ENCODE data around the gene FAM81B. TPM values are rescaled to one million over a fixed set of nuclear protein-coding genes. Genes with fewer than 3 reads are reported as not detected.

FAM81B gene
- total RNA-seq, 4 donors from 2014 or later: 0.34 to 5.9 (median 0.51) TPM

DNA sequence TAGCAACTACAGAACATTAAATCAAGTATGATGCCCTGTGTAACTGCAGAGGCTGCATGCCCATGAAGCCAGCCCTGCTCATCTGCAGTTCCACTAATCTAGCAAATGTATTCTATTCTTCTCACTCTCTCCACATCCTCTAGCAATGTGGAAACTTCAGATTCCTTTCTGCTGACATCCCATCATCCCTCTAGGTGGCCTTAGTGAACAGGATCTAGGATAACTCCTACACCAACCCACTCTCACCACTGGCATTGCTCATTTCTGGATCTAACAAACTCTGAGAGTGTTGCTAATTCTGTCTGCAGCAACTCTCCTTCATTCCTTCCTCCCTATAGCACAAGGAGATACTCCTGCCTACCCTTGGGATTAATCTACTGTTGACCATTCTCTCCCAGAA, 80.8 kb downstream of the FAM81B start:
- H3K27ac ChIP-seq: no peak overlapping the region
- H3K4me3 ChIP-seq (replicated peaks in 1 of 3): no peak overlapping the region
- no peak for TF ChIP-seq POLR2A (IDR thresholded peaks at IDR 0.05)
- TF ChIP-seq, protein P1, sequence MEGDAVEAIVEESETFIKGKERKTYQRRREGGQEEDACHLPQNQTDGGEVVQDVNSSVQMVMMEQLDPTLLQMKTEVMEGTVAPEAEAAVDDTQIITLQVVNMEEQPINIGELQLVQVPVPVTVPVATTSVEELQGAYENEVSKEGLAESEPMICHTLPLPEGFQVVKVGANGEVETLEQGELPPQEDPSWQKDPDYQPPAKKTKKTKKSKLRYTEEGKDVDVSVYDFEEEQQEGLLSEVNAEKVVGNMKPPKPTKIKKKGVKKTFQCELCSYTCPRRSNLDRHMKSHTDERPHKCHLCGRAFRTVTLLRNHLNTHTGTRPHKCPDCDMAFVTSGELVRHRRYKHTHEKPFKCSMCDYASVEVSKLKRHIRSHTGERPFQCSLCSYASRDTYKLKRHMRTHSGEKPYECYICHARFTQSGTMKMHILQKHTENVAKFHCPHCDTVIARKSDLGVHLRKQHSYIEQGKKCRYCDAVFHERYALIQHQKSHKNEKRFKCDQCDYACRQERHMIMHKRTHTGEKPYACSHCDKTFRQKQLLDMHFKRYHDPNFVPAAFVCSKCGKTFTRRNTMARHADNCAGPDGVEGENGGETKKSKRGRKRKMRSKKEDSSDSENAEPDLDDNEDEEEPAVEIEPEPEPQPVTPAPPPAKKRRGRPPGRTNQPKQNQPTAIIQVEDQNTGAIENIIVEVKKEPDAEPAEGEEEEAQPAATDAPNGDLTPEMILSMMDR (IDR thresholded peaks at IDR 0.05): no peak
- DNase-seq: no peak
- H3K4me1 ChIP-seq: no peaks in the 10 kb centered on the region
- H3K27me3 ChIP-seq: no peaks in the 10 kb centered on the region
- intact Hi-C loops (cut with DNase I): no loop called here
- peaks cover 0 to 9% of the 10 kb centered on the region in 2 donors for H3K36me3 ChIP-seq
- H3K9me3 ChIP-seq: no peaks in the 10 kb centered on the region

GRCh38 chr5:95484421-95484820, 93.3 kb downstream of the FAM81B start:
- Histone ChIP-seq H3K27ac (no peak overlapping the region), H3K27me3 (no peaks in the 10 kb centered on the region), H3K36me3 (peaks cover 24 to 32% of the 10 kb centered on the region in 2 donors), H3K4me3 (replicated peaks in 1 of 3) (no peak overlapping the region), H3K4me1 (no peaks in the 10 kb centered on the region), H3K9me3 (no peaks in the 10 kb centered on the region)
- WGBS, 2 donors: 95 to 97% methylated on average over 7 of the region's 7 CpGs
- intact Hi-C loops (cut with DNase I): no loop called here
- no peak for DNase-seq
- TF ChIP-seq, protein P1 (IDR thresholded peaks at IDR 0.05): no peak
- TF ChIP-seq POLR2A (IDR thresholded peaks at IDR 0.05): no peak

- Histone ChIP-seq H3K9me3 (no peaks in the 10 kb centered on the region), H3K36me3 (peaks cover 37 to 39% of the 10 kb centered on the region in 2 donors), H3K27me3 (no peaks in the 10 kb centered on the region), H3K4me3 (replicated peaks in 1 of 3) (no peak overlapping the region), H3K27ac (no peak overlapping the region), H3K4me1 (no peaks in the 10 kb centered on the region)
- DNase-seq: peak; percentile 29 to 44
- TF ChIP-seq POLR2A (IDR thresholded peaks at IDR 0.05): no peak
- WGBS, 2 donors: 83% methylated on average over 1 of the region's 2 CpGs
- intact Hi-C loops (cut with DNase I): no loop called here
Observed at GRCh38 chr5:95486191-95486590, 95.0 kb downstream of the FAM81B start.

- no peaks in the 10 kb centered on the region for H3K27me3 ChIP-seq
- no peaks in the 10 kb centered on the region for H3K9me3 ChIP-seq
- no peak for DNase-seq
- intact Hi-C loops (cut with DNase I): no loop called here
- H3K4me3 ChIP-seq (replicated peaks in 1 of 3): no peak overlapping the region
- H3K4me1 ChIP-seq: no peaks in the 10 kb centered on the region
- H3K27ac ChIP-seq: no peak overlapping the region
- peaks cover 36 to 39% of the 10 kb centered on the region in 2 donors for H3K36me3 ChIP-seq
- TF ChIP-seq, protein P1 (IDR thresholded peaks at IDR 0.05): no peak
- no peak for TF ChIP-seq POLR2A (IDR thresholded peaks at IDR 0.05)
Observed at GRCh38 chr5:95487880-95488279, 96.7 kb downstream of the FAM81B start.

Other genes with a start within 250 kb of the FAM81B start
- gene MCTP1, start 106.3 kb upstream of the FAM81B start, total RNA-seq: 10 to 100 TPM in 2 of 4 donors, 1 to 10 TPM in 2; 5.7 to 33.5 (median 17.4) TPM
- gene SKIC3, start 163.6 kb downstream of the FAM81B start, total RNA-seq: 100 to 1,000 TPM in 1 of 4 donors, 10 to 100 TPM in 3; 77.0 to 111 (median 91.2) TPM
- 10 to 100 TPM in 2 of 4 donors, 1 to 10 TPM in 2; 7.8 to 11.4 (median 9.3) TPM for gene ARSK, start 163.7 kb downstream of the FAM81B start, total RNA-seq
- under 1 TPM in 1 of 4 donors, not detected in 3; 0.42 TPM for gene GPR150, start 228.7 kb downstream of the FAM81B start, total RNA-seq